HG03135 (cell line): Measurements from ENCODE around the gene CLSTN2.

Source experiments
- ATAC-seq: cut with Tn5 transposase; IDR thresholded peaks from one replicate; pipeline ENCODE4 v1.9.1; 2021; ENCODE audit warnings: mild to moderate bottlenecking, moderate library complexity; ENCODE audit not compliant: unreplicated experiment

Gene CLSTN2

GRCh38 chr3:140178482-140178881, 243.5 kb downstream of the CLSTN2 start:
- no peak for ATAC-seq

GRCh38 chr3:140180603-140181002, 245.6 kb downstream of the CLSTN2 start:
- no peak for ATAC-seq

GRCh38 chr3:140185375-140185774, 250.4 kb downstream of the CLSTN2 start:
- ATAC-seq: no peak

- ATAC-seq: no peak
Measured at GRCh38 chr3:140186421-140186920, 251.5 kb downstream of the CLSTN2 start.

- ATAC-seq: no peak
Measured at GRCh38 chr3:140187028-140187427, 252.0 kb downstream of the CLSTN2 start.

GRCh38 chr3:140187656-140188221, 252.8 kb downstream of the CLSTN2 start:
- no peak for ATAC-seq

GRCh38 chr3:140188285-140188684, 253.3 kb downstream of the CLSTN2 start:
- no peak for ATAC-seq

GRCh38 chr3:140189267-140189666, 254.3 kb downstream of the CLSTN2 start:
- ATAC-seq: no peak

- no peak for ATAC-seq
Measured at GRCh38 chr3:140189976-140190375, 255.0 kb downstream of the CLSTN2 start.

GRCh38 chr3:140196970-140197369, 262.0 kb downstream of the CLSTN2 start:
- no peak for ATAC-seq

GRCh38 chr3:140198242-140198641, 263.3 kb downstream of the CLSTN2 start:
- no peak for ATAC-seq

GRCh38 chr3:140199008-140199407, 264.0 kb downstream of the CLSTN2 start:
- ATAC-seq: no peak

GRCh38 chr3:140199743-140200142, 264.8 kb downstream of the CLSTN2 start:
- ATAC-seq: no peak

- no peak for ATAC-seq
Measured at GRCh38 chr3:140203510-140203909, 268.5 kb downstream of the CLSTN2 start.

GRCh38 chr3:140204271-140204984, 269.4 kb downstream of the CLSTN2 start:
- no peak for ATAC-seq

GRCh38 chr3:140205598-140205997, 270.6 kb downstream of the CLSTN2 start:
- ATAC-seq: no peak

- no peak for ATAC-seq
Measured at GRCh38 chr3:140206196-140207040, 271.4 kb downstream of the CLSTN2 start.

GRCh38 chr3:140207541-140207940, 272.6 kb downstream of the CLSTN2 start:
- no peak for ATAC-seq

GRCh38 chr3:140216249-140216648, 281.3 kb downstream of the CLSTN2 start:
- ATAC-seq: no peak

- ATAC-seq: no peak
Measured at GRCh38 chr3:140219291-140219690, 284.3 kb downstream of the CLSTN2 start.

- no peak for ATAC-seq
Measured at GRCh38 chr3:140219923-140220452, 285.0 kb downstream of the CLSTN2 start.
